PC-9 (cell line): ENCODE results near the gene WWC2.

Experiments
- CTCF ChIP-seq: fragments of 200-600 bp; sonication (generic); conservative IDR thresholded peaks from 2 replicates; pipeline ENCODE4 v1.6.1; 2017; ENCODE audit warnings: mixed run types, antibody characterized with exemption, mild to moderate bottlenecking, moderate library complexity
- EZH2 ChIP-seq: fragments of 200-600 bp; sonication (generic); IDR thresholded peaks from 2 replicates; pipeline ENCODE4 v1.8.0; 2017; ENCODE audit warnings: antibody characterized with exemption, low read depth

DNA sequence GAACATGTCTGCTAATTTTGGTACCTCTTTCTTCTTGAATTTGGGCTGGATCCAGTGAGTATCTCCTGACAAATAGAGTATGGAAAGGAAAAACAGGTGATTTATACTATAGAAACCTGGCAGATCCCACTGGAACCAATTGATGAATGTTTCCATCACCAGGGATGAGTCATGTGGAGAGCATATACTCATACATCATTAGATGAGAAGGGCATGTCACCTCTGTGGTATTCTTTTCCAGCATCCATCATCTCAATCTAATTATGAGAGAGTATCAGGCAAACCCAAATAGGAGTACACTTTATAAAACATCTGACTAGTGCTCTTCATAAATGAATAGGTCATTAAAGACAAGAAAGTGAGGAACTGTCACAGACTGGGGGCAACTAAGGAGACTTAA lies 130.3 kb downstream of the WWC2 start:
- TF ChIP-seq CTCF (no peak), EZH2 (no peak)
